BE2C (cell line): Measurements from ENCODE around the gene APAF1.

ENCODE experiments used
- DNase-seq: peaks from one replicate; pipeline ENCODE4 v3.0.0-alpha.2; 2020
- H3K27me3 ChIP-seq: fragments of 250-450 bp; sonication (Bioruptor Pico); 2 replicates; pipeline ENCODE4 v1.5.1; 2020; ENCODE audit warnings: mild to moderate bottlenecking
- H3K36me3 ChIP-seq: fragments of 250-450 bp; sonication (Bioruptor Pico); 2 replicates; pipeline ENCODE4 v1.5.1; 2020; ENCODE audit warnings: mild to moderate bottlenecking
- H3K4me1 ChIP-seq: fragments of 250-450 bp; sonication (Bioruptor Pico); 2 replicates; pipeline ENCODE4 v1.5.1; 2020
- H3K4me3 ChIP-seq: 2 replicates; pipeline ENCODE4 v1.5.1; 2011; ENCODE audit warnings: low read depth, low read length
- H3K9me3 ChIP-seq: fragments of 250-450 bp; sonication (Bioruptor Pico); 2 replicates; pipeline ENCODE4 v1.5.1; 2020
- CTCF ChIP-seq: IDR thresholded peaks from 2 replicates; pipeline ENCODE4 v1.5.1; 2012; ENCODE audit warnings: mild to moderate bottlenecking, low read depth, low read length

Gene APAF1

GRCh38 chr12:98730412-98730811 lies 85.3 kb downstream of the APAF1 start:
- Histone ChIP-seq H3K36me3 (no peaks in the 10 kb centered on the region; the same call in 1 of the 2 replicates), H3K9me3 (no peaks in the 10 kb centered on the region), H3K4me3 (no peak overlapping the region), H3K4me1 (no peaks in the 10 kb centered on the region), H3K27me3 (no peaks in the 10 kb centered on the region)
- no peak for DNase-seq
- no peak for TF ChIP-seq CTCF

GRCh38 chr12:98733667-98734350 lies 88.7 kb downstream of the APAF1 start:
- H3K36me3 ChIP-seq = no peaks in the 10 kb centered on the region
- H3K27me3 ChIP-seq = no peaks in the 10 kb centered on the region
- no peak overlapping the region for H3K4me3 ChIP-seq
- no peak for TF ChIP-seq CTCF
- H3K9me3 ChIP-seq = no peaks in the 10 kb centered on the region
- no peak for DNase-seq
- peaks cover 14% of the 10 kb centered on the region for H3K4me1 ChIP-seq

GRCh38 chr12:98735821-98736220 lies 90.7 kb downstream of the APAF1 start:
- no peak for DNase-seq
- Histone ChIP-seq H3K9me3 (no peaks in the 10 kb centered on the region), H3K36me3 (no peaks in the 10 kb centered on the region), H3K27me3 (no peaks in the 10 kb centered on the region; the same call in 1 of the 2 replicates), H3K4me3 (no peak overlapping the region), H3K4me1 (peaks cover 14% of the 10 kb centered on the region)
- TF ChIP-seq CTCF = no peak

- H3K36me3 ChIP-seq = no peaks in the 10 kb centered on the region
- DNase-seq = peak; percentile 48
- H3K9me3 ChIP-seq = no peaks in the 10 kb centered on the region
- no peak for TF ChIP-seq CTCF
- H3K4me1 ChIP-seq = peaks cover 14% of the 10 kb centered on the region
- no peaks in the 10 kb centered on the region; the same call in 1 of the 2 replicates for H3K27me3 ChIP-seq
- no peak overlapping the region for H3K4me3 ChIP-seq
These were observed 91.5 kb downstream of the APAF1 start for GRCh38 chr12:98736352-98737321.

- H3K9me3 ChIP-seq = no peaks in the 10 kb centered on the region
- H3K36me3 ChIP-seq = no peaks in the 10 kb centered on the region
- no peak for TF ChIP-seq CTCF
- H3K4me3 ChIP-seq = no peak overlapping the region
- H3K27me3 ChIP-seq = no peaks in the 10 kb centered on the region; the same call in 1 of the 2 replicates
- H3K4me1 ChIP-seq = peaks cover 14% of the 10 kb centered on the region
- no peak for DNase-seq
These were observed 92.2 kb downstream of the APAF1 start for GRCh38 chr12:98737322-98737712.

- no peak for DNase-seq
- no peak for TF ChIP-seq CTCF
These were observed 92.9 kb downstream of the APAF1 start for GRCh38 chr12:98738002-98738401.

More at GRCh38 chr12:98738002-98738401, 92.9 kb downstream of the APAF1 start:
- Histone ChIP-seq H3K27me3 (no peaks in the 10 kb centered on the region; the same call in 1 of the 2 replicates), H3K9me3 (no peaks in the 10 kb centered on the region), H3K4me1 (peaks cover 14% of the 10 kb centered on the region), H3K36me3 (no peaks in the 10 kb centered on the region), H3K4me3 (no peak overlapping the region)
